OCI-LY1 (cell line): ENCODE measurements around the gene PLPP1.

Source experiments
- H2AFZ ChIP-seq: fragments of 200-600 bp; sonication (generic), shearing (Covaris generic); 2 replicates; pipeline ENCODE4 v1.6.0; 2014; ENCODE audit warnings: antibody characterized with exemption, mild to moderate bottlenecking, low read length
- H3F3A ChIP-seq: fragments of 200-600 bp; sonication (generic), shearing (Covaris generic); 2 replicates; pipeline ENCODE4 v1.6.0; 2014; ENCODE audit warnings: mild to moderate bottlenecking, antibody characterized with exemption, low read length, moderate library complexity; ENCODE audit not compliant: insufficient read depth
- H3K27ac ChIP-seq: fragments of 200-600 bp; sonication (generic); 2 replicates; pipeline ENCODE4 v1.5.1; 2014; ENCODE audit warnings: low read length, mixed run types, mild to moderate bottlenecking, low read depth; ENCODE audit not compliant: poor library complexity, severe bottlenecking
- H3K27me3 ChIP-seq: fragments of 200-600 bp; sonication (generic); 2 replicates; pipeline ENCODE4 v1.6.0; 2014; ENCODE audit warnings: antibody characterized with exemption, mild to moderate bottlenecking, low read length, moderate library complexity; ENCODE audit not compliant: insufficient read depth
- H3K36me3 ChIP-seq: fragments of 200-600 bp; sonication (generic); 2 replicates; pipeline ENCODE4 v1.6.1; 2014; ENCODE audit warnings: mild to moderate bottlenecking, antibody characterized with exemption, low read length, moderate library complexity, mixed read lengths; ENCODE audit not compliant: insufficient read depth
- H3K4me1 ChIP-seq: fragments of 200-600 bp; sonication (generic); 2 replicates; pipeline ENCODE4 v1.5.1; 2014; ENCODE audit warnings: mild to moderate bottlenecking, low read length, moderate library complexity; ENCODE audit not compliant: insufficient read depth, severe bottlenecking
- H3K4me2 ChIP-seq: fragments of 200-600 bp; sonication (generic), shearing (Covaris generic); 2 replicates; pipeline ENCODE4 v1.6.1; 2014; ENCODE audit warnings: low read length
- H3K4me3 ChIP-seq: fragments of 200-600 bp; sonication (generic); 2 replicates; pipeline ENCODE4 v1.5.1; 2014; ENCODE audit warnings: low read length, low read depth, mild to moderate bottlenecking, mixed read lengths; ENCODE audit not compliant: poor library complexity, severe bottlenecking
- H3K79me2 ChIP-seq: fragments of 200-600 bp; shearing (Covaris generic); 2 replicates; pipeline ENCODE4 v1.6.1; 2016; ENCODE audit warnings: mixed run types, low read length, mixed read lengths; ENCODE audit not compliant: insufficient read depth
- H3K9ac ChIP-seq: fragments of 200-600 bp; sonication (generic), shearing (Covaris generic); 2 replicates; pipeline ENCODE4 v1.6.1; 2014; ENCODE audit warnings: mild to moderate bottlenecking, low read length, mixed read lengths
- H3K9me2 ChIP-seq: fragments of 200-600 bp; sonication (generic), shearing (Covaris generic); 2 replicates; pipeline ENCODE4 v1.6.1; 2014; ENCODE audit warnings: low read depth, mild to moderate bottlenecking, low read length, mixed read lengths
- H3K9me3 ChIP-seq: fragments of 200-600 bp; shearing (Covaris generic); 2 replicates; pipeline ENCODE4 v1.6.1; 2014; ENCODE audit warnings: low read length, mixed read lengths
- H4K20me1 ChIP-seq: fragments of 200-600 bp; sonication (generic), shearing (Covaris generic); 2 replicates; pipeline ENCODE4 v1.6.0; 2016; ENCODE audit warnings: mild to moderate bottlenecking, low read length; ENCODE audit not compliant: insufficient read depth
- EZH2 ChIP-seq: fragments of 200-600 bp; sonication (generic), shearing (Covaris generic); IDR thresholded peaks from 2 replicates; pipeline ENCODE4 v1.8.0; 2017; ENCODE audit warnings: borderline replicate concordance, mixed run types, mild to moderate bottlenecking, antibody characterized with exemption, low read length, moderate library complexity, mixed read lengths
- TF ChIP-seq, protein P1 (sequence below): fragments of 200-600 bp; sonication (generic), shearing (Covaris generic); IDR thresholded peaks from 2 replicates; pipeline ENCODE4 v1.5.1; 2017; ENCODE audit warnings: mild to moderate bottlenecking, antibody characterized with exemption, low read length, moderate library complexity, mixed read lengths

The PLPP1 gene

DNA sequence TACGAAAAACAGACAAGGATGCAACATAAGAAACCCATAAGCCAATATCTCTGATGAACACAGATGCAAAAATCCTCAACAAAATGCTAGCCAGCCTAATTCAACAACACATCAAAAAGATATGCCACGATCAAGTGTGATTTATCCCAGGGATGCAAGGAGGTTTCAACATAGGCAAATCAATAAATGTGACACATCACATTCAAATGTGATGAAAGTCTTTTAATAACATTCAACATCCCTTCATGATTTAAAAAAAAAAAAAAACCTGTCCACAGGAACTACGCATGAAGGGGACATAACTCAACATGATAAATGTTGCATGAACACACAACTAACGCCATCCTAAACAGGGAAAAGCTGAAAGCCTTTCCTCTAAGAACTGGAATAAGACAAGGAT, 102.2 kb downstream of the PLPP1 start:
- no peak for TF ChIP-seq EZH2
- TF ChIP-seq, protein P1, sequence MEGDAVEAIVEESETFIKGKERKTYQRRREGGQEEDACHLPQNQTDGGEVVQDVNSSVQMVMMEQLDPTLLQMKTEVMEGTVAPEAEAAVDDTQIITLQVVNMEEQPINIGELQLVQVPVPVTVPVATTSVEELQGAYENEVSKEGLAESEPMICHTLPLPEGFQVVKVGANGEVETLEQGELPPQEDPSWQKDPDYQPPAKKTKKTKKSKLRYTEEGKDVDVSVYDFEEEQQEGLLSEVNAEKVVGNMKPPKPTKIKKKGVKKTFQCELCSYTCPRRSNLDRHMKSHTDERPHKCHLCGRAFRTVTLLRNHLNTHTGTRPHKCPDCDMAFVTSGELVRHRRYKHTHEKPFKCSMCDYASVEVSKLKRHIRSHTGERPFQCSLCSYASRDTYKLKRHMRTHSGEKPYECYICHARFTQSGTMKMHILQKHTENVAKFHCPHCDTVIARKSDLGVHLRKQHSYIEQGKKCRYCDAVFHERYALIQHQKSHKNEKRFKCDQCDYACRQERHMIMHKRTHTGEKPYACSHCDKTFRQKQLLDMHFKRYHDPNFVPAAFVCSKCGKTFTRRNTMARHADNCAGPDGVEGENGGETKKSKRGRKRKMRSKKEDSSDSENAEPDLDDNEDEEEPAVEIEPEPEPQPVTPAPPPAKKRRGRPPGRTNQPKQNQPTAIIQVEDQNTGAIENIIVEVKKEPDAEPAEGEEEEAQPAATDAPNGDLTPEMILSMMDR: no peak
- Histone ChIP-seq H3K9me3 (peaks cover 18% of the 10 kb centered on the region), H4K20me1 (no peaks in the 10 kb centered on the region), H2AFZ (no peak overlapping the region), H3K27ac (no peak overlapping the region), H3K27me3 (no peaks in the 10 kb centered on the region), H3F3A (no peaks in the 10 kb centered on the region), H3K36me3 (peaks cover 29% of the 10 kb centered on the region), H3K9ac (no peak overlapping the region), H3K9me2 (no peaks in the 10 kb centered on the region), H3K4me3 (no peak overlapping the region), H3K4me2 (no peak overlapping the region), H3K4me1 (no peaks in the 10 kb centered on the region), H3K79me2 (no peaks in the 10 kb centered on the region)

DNA sequence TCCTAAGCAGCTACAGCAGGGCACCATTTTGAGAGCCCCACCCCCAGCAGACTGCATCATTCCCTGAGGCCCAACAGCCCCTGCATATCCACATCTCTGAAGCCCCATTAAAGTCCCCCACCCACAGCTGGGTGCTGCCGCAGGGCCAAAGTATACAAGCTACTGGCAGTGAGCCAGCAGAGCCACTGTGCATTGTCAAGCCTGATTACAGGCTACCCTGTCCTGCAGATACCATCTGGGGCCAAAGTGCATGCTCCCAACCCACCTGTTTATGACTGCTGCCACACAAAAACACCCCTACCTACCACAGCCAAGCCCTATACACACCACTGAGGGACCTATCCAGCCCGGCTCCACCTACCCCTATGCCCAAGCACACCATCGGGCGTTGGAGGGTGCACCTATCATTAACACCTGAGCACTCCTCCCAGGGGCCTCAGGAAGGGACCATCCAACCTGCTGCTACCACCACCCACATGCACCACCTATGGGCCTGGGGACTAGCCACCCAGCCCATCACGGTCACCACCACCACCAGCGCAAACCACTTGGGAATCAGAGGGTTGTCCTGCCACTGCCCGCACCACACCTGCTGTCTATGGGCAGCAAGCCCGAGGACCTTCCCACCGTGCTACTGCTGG, 105.0 kb downstream of the PLPP1 start:
- H3K4me1 ChIP-seq: no peaks in the 10 kb centered on the region
- peaks cover 18% of the 10 kb centered on the region for H3K9me3 ChIP-seq
- H4K20me1 ChIP-seq: no peaks in the 10 kb centered on the region
- no peaks in the 10 kb centered on the region for H3K79me2 ChIP-seq
- no peaks in the 10 kb centered on the region for H3F3A ChIP-seq
- H3K4me2 ChIP-seq: no peak overlapping the region
- no peaks in the 10 kb centered on the region for H3K9me2 ChIP-seq
- H3K27ac ChIP-seq: no peak overlapping the region
- no peak overlapping the region for H2AFZ ChIP-seq
- H3K36me3 ChIP-seq: peaks cover 57% of the 10 kb centered on the region
- no peak overlapping the region for H3K9ac ChIP-seq
- no peaks in the 10 kb centered on the region for H3K27me3 ChIP-seq
- no peak for TF ChIP-seq EZH2
- TF ChIP-seq, protein P1: no peak
- H3K4me3 ChIP-seq: no peak overlapping the region

DNA sequence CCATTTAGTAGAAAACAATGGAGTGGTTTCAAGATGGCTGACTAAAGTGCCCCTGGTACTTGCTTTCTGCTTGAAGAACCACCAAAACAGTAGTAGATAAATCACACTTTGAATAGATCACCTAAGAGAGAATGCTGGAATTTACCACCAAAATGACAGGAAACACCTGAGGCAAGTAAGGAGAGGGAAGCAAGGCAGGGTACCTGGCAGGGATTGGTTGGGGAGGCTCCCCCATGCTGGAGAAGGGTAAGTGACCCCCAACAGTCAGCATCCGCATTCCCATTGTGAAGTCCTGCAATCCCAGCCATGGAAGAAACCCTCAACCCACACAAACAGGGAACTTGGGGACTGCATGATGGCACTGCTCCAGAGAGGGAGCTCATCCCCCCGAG, 105.5 kb downstream of the PLPP1 start:
- no peaks in the 10 kb centered on the region for H3K9me2 ChIP-seq
- H3K9me3 ChIP-seq: peaks cover 18% of the 10 kb centered on the region
- TF ChIP-seq, protein P1: no peak
- TF ChIP-seq EZH2: no peak
- H3K4me1 ChIP-seq: no peaks in the 10 kb centered on the region
- H3K4me3 ChIP-seq: no peak overlapping the region
- H3F3A ChIP-seq: no peaks in the 10 kb centered on the region
- no peak overlapping the region for H2AFZ ChIP-seq
- no peaks in the 10 kb centered on the region for H3K79me2 ChIP-seq
- no peak overlapping the region for H3K27ac ChIP-seq
- no peak overlapping the region for H3K9ac ChIP-seq
- no peak overlapping the region for H3K4me2 ChIP-seq
- H3K36me3 ChIP-seq: peaks cover 60% of the 10 kb centered on the region
- H3K27me3 ChIP-seq: no peaks in the 10 kb centered on the region
- no peaks in the 10 kb centered on the region for H4K20me1 ChIP-seq
